Stimulated activated CD8-positive, alpha-beta memory T cell treated with anti-CD3 and anti-CD28 coated beads, Interleukin-12 subunit alpha, Interleukin-12 subunit beta, amount 100 ng/mL, for 4 hours (primary cell): ENCODE data around the gene DCDC2.
"Not testable (repeated sequence)": the region's sequence is repeated elsewhere in the genome, so short reads cannot be mapped to it uniquely, and the experiment has no call there.

Experiments
- DNase-seq: peaks from one replicate; pipeline ENCODE4 v3.0.0-alpha.2; 2020; ENCODE audit warnings: low read depth

The DCDC2 gene

GRCh38 chr6:24378473-24379097, 20.7 kb upstream of the DCDC2 start:
- DNase-seq, result no peak

- no peak for DNase-seq
Observed at GRCh38 chr6:24376871-24377270, 19.0 kb upstream of the DCDC2 start.

GRCh38 chr6:24374612-24375011, 16.8 kb upstream of the DCDC2 start:
- no peak for DNase-seq

GRCh38 chr6:24365103-24365633, 7.3 kb upstream of the DCDC2 start:
- DNase-seq, result not testable (repeated sequence)

GRCh38 chr6:24362363-24362762, 4.5 kb upstream of the DCDC2 start:
- not testable (repeated sequence) for DNase-seq

GRCh38 chr6:24359640-24360454, 2.0 kb upstream of the DCDC2 start:
- DNase-seq, result peak; percentile 59

GRCh38 chr6:24358219-24358821, 461 bp upstream of the DCDC2 start:
- DNase-seq, result no peak

- no peak for DNase-seq
Observed at GRCh38 chr6:24356310-24356973, 1.4 kb downstream of the DCDC2 start.

- DNase-seq, result no peak
Observed at GRCh38 chr6:24355393-24355792, 2.5 kb downstream of the DCDC2 start.

- no peak for DNase-seq
Observed at GRCh38 chr6:24353861-24354260, 4.0 kb downstream of the DCDC2 start.

- DNase-seq, result no peak
Observed at GRCh38 chr6:24352434-24352833, 5.4 kb downstream of the DCDC2 start.

GRCh38 chr6:24344976-24345375, 12.9 kb downstream of the DCDC2 start:
- DNase-seq, result no peak

GRCh38 chr6:24340998-24341938, 16.6 kb downstream of the DCDC2 start:
- no peak for DNase-seq

- no peak for DNase-seq
Observed at GRCh38 chr6:24339932-24340331, 17.9 kb downstream of the DCDC2 start.

- no peak for DNase-seq
Observed at GRCh38 chr6:24334285-24334684, 23.6 kb downstream of the DCDC2 start.

GRCh38 chr6:24332317-24332716, 25.5 kb downstream of the DCDC2 start:
- no peak for DNase-seq

GRCh38 chr6:24330137-24330732, 27.6 kb downstream of the DCDC2 start:
- DNase-seq, result no peak

- DNase-seq, result no peak
Observed at GRCh38 chr6:24329451-24329850, 28.4 kb downstream of the DCDC2 start.

- DNase-seq, result no peak
Observed at GRCh38 chr6:24329022-24329421, 28.8 kb downstream of the DCDC2 start.

GRCh38 chr6:24327756-24328155, 30.1 kb downstream of the DCDC2 start:
- no peak for DNase-seq

- DNase-seq, result no peak
Observed at GRCh38 chr6:24325978-24326377, 31.9 kb downstream of the DCDC2 start.
